ENCODE results near the gene PHLDB2.

GRCh38 chr3:111993038-111993437, 134.0 kb downstream of the PHLDB2 start:
- TF ChIP-seq CTCF (IDR thresholded peaks at IDR 0.05) (no peak), POLR2A (IDR thresholded peaks at IDR 0.05) (no peak), EP300 (IDR thresholded peaks at IDR 0.05) (no peak)
